Effector CD8-positive, alpha-beta T cell (primary cell): Measurements from ENCODE around the gene ACSL1.

ENCODE experiments used
- DNase-seq: peaks from one replicate; lab custom pipeline; 2025; lab: John Stamatoyannopoulos, UW

The ACSL1 gene

GRCh38 chr4:184721254-184721653 is 104.5 kb downstream of the ACSL1 start:
- DNase-seq, result no peak

- no peak for DNase-seq
These were observed 106.4 kb downstream of the ACSL1 start for GRCh38 chr4:184719407-184719806.

GRCh38 chr4:184715526-184715925 is 110.2 kb downstream of the ACSL1 start:
- no peak for DNase-seq

- no peak for DNase-seq
These were observed 111.9 kb downstream of the ACSL1 start for GRCh38 chr4:184713887-184714286.

- DNase-seq, result no peak
These were observed 113.4 kb downstream of the ACSL1 start for GRCh38 chr4:184712322-184712721.

GRCh38 chr4:184706453-184706852 is 119.3 kb downstream of the ACSL1 start:
- DNase-seq, result no peak

- DNase-seq, result no peak
These were observed 120.1 kb downstream of the ACSL1 start for GRCh38 chr4:184705692-184706091.
